IMR-90 (cell line): Measurements from ENCODE around the gene ATP1B1. TPM values are rescaled to one million over a fixed set of nuclear protein-coding genes. Genes with fewer than 3 reads are reported as not detected.

ENCODE experiments used
- ATAC-seq: fragments of 200-7000 bp; cut with Tn5 transposase; 2 replicates; pipeline ENCODE4 v1.9.1; 2020; ENCODE audit warnings: low read depth, mild to moderate bottlenecking, moderate library complexity
- BruUV-seq: library from RNA; stranded (reverse); fragments of 400-500 nt; replicated peaks from 2 replicates; lab custom pipeline; 2021; lab: Mats Ljungman, UMichigan
- CTCF ChIA-PET: fragments of 300-600 bp; formaldehyde crosslinking; extraction: SDS; loops from one replicate; lab custom pipeline; 2021; ENCODE audit warnings: antibody characterized with exemption; lab: Yijun Ruan, JAX
- POLR2A ChIA-PET: fragments of 300-600 bp; sonication (Branson Sonifier 250); formaldehyde crosslinking; loops from one replicate; lab custom pipeline; 2022; ENCODE audit warnings: antibody characterized with exemption; ENCODE audit not compliant: unreplicated experiment; lab: Charles Lee
- DNase-seq: peaks from one replicate; pipeline ENCODE4 v3.0.0; 2013
- H2AFZ ChIP-seq: replicated peaks from 2 replicates; pipeline ENCODE3; 2013; ENCODE audit warnings: low read length, mild to moderate bottlenecking; ENCODE audit not compliant: poor library complexity
- H2AK5ac ChIP-seq: 2 replicates; pipeline ENCODE4 v1.6.1; 2013; ENCODE audit warnings: low read depth, low read length, inconsistent platforms
- H2AK9ac ChIP-seq: replicated peaks from 2 replicates; pipeline ENCODE3; 2013; ENCODE audit warnings: mild to moderate bottlenecking, low read depth, low read length, moderate library complexity; ENCODE audit not compliant: poor library complexity
- H2BK120ac ChIP-seq: 2 replicates; pipeline ENCODE4 v1.6.1; 2013; ENCODE audit warnings: low read depth, low read length, inconsistent platforms
- H2BK15ac ChIP-seq: 3 replicates; pipeline ENCODE4 v1.6.1; 2013; ENCODE audit warnings: low read depth, low read length, inconsistent platforms
- H2BK20ac ChIP-seq: 2 replicates; pipeline ENCODE4 v1.6.1; 2013; ENCODE audit warnings: low read depth, mild to moderate bottlenecking, inconsistent platforms, low read length, moderate library complexity
- H2BK5ac ChIP-seq: 2 replicates; pipeline ENCODE4 v1.6.1; 2013; ENCODE audit warnings: mild to moderate bottlenecking, low read depth, low read length, inconsistent platforms; ENCODE audit not compliant: poor library complexity, severe bottlenecking
- H3K14ac ChIP-seq: replicated peaks from 2 replicates; pipeline ENCODE4 v1.6.1; 2013; ENCODE audit warnings: low read depth, low read length, inconsistent platforms
- H3K18ac ChIP-seq: 2 replicates; pipeline ENCODE4 v1.6.1; 2013; ENCODE audit warnings: low read depth, low read length, control low read depth
- H3K23ac ChIP-seq: 2 replicates; pipeline ENCODE4 v1.6.1; 2013; ENCODE audit warnings: low read depth, low read length, inconsistent platforms
- H3K27ac ChIP-seq: 2 replicates; pipeline ENCODE4 v1.5.1; 2013; ENCODE audit warnings: mild to moderate bottlenecking, control low read depth, low read length; ENCODE audit not compliant: insufficient read depth
- H3K27me3 ChIP-seq: 2 replicates; pipeline ENCODE4 v1.6.1; 2013; ENCODE audit warnings: low read length; ENCODE audit not compliant: control insufficient read depth, insufficient read depth
- H3K36me3 ChIP-seq: 2 replicates; pipeline ENCODE4 v1.6.1; 2013; ENCODE audit warnings: low read length, mixed read lengths; ENCODE audit not compliant: control insufficient read depth, insufficient read depth
- H3K4ac ChIP-seq: 2 replicates; pipeline ENCODE4 v1.6.1; 2013; ENCODE audit warnings: low read depth, low read length, inconsistent platforms
- H3K4me1 ChIP-seq: 2 replicates; pipeline ENCODE4 v1.6.1; 2013; ENCODE audit warnings: low read length, mixed read lengths; ENCODE audit not compliant: control insufficient read depth, insufficient read depth
- H3K4me2 ChIP-seq: 2 replicates; pipeline ENCODE4 v1.6.1; 2013; ENCODE audit warnings: low read depth, mild to moderate bottlenecking, control low read depth, low read length, moderate library complexity
- H3K4me3 ChIP-seq: 2 replicates; pipeline ENCODE4 v1.5.1; 2013; ENCODE audit warnings: low read depth, mild to moderate bottlenecking, control low read depth, low read length, moderate library complexity; ENCODE audit not compliant: insufficient read depth
- H3K56ac ChIP-seq: 2 replicates; pipeline ENCODE4 v1.6.1; 2013; ENCODE audit warnings: low read length, inconsistent platforms; ENCODE audit not compliant: insufficient read depth; ENCODE audit errors: extremely low read depth
- H3K79me1 ChIP-seq, 2 experiments: 2 replicates each; pipeline ENCODE4 v1.6.1; 2013; ENCODE audit warnings: low read length in 2 of 2, inconsistent platforms in 1 of 2, low read depth in 1 of 2
- H3K9ac ChIP-seq: 2 replicates; pipeline ENCODE4 v1.6.1; 2013; ENCODE audit warnings: low read depth, low read length, control low read depth
- H3K9me1 ChIP-seq: 2 replicates; pipeline ENCODE4 v1.6.1; 2013; ENCODE audit warnings: low read length, inconsistent platforms; ENCODE audit not compliant: insufficient read depth
- H3K9me3 ChIP-seq: 2 replicates; pipeline ENCODE4 v1.6.1; 2013; ENCODE audit warnings: low read length; ENCODE audit not compliant: control insufficient read depth, insufficient read depth
- H4K20me1 ChIP-seq: 2 replicates; pipeline ENCODE4 v1.6.1; 2013; ENCODE audit warnings: low read length, inconsistent platforms; ENCODE audit not compliant: insufficient read depth
- H4K5ac ChIP-seq: 2 replicates; pipeline ENCODE4 v1.6.1; 2013; ENCODE audit warnings: mild to moderate bottlenecking, low read depth, low read length, control low read depth
- H4K8ac ChIP-seq, 2 experiments: 2 replicates each; pipeline ENCODE4 v1.6.1; 2013; ENCODE audit warnings: low read depth in 2 of 2, low read length in 2 of 2, control low read depth in 1 of 2, inconsistent platforms in 1 of 2
- H4K91ac ChIP-seq: 2 replicates; pipeline ENCODE4 v1.6.1; 2013; ENCODE audit warnings: low read depth, low read length, inconsistent platforms; ENCODE audit not compliant: insufficient read depth
- BHLHE40 ChIP-seq: fragments of 150-350 bp; IDR thresholded peaks from 2 replicates; pipeline ENCODE4 v1.6.1; 2016; ENCODE audit warnings: mild to moderate bottlenecking, low read depth, low read length
- CEBPB ChIP-seq: IDR thresholded peaks from 2 replicates; pipeline ENCODE4 v1.6.1; 2012; ENCODE audit warnings: low read depth, low read length, improper control_type of control experiment
- CTCF ChIP-seq: conservative IDR thresholded peaks from 2 replicates; pipeline ENCODE4 v1.5.1; 2012; ENCODE audit warnings: mild to moderate bottlenecking, low read depth, low read length, improper control_type of control experiment
- ELK1 ChIP-seq: fragments of 150-350 bp; IDR thresholded peaks from 2 replicates; pipeline ENCODE4 v1.6.1; 2016; ENCODE audit warnings: low read depth, mild to moderate bottlenecking, low read length, moderate library complexity, borderline replicate concordance
- FOS ChIP-seq: fragments of 150-350 bp; IDR thresholded peaks from 2 replicates; pipeline ENCODE4 v1.6.1; 2016; ENCODE audit warnings: low read depth, low read length
- MAFK ChIP-seq: IDR thresholded peaks from 2 replicates; pipeline ENCODE4 v1.6.1; 2012; ENCODE audit warnings: low read depth, low read length, improper control_type of control experiment
- MAZ ChIP-seq: IDR thresholded peaks from 2 replicates; pipeline ENCODE4 v1.6.1; 2012; ENCODE audit warnings: low read depth, mild to moderate bottlenecking, low read length, improper control_type of control experiment, moderate library complexity, borderline replicate concordance
- MXI1 ChIP-seq: IDR thresholded peaks from 2 replicates; pipeline ENCODE4 v1.6.1; 2012; ENCODE audit warnings: low read depth, mild to moderate bottlenecking, low read length, moderate library complexity, borderline replicate concordance
- NFE2L2 ChIP-seq: fragments of 150-350 bp; IDR thresholded peaks from 2 replicates; pipeline ENCODE4 v1.6.1; 2016; ENCODE audit warnings: low read depth, mild to moderate bottlenecking, low read length
- POLR2A ChIP-seq: IDR thresholded peaks from 2 replicates; pipeline ENCODE4 v1.6.1; 2012; ENCODE audit warnings: mild to moderate bottlenecking, low read depth, low read length
- RAD21 ChIP-seq: IDR thresholded peaks from 2 replicates; pipeline ENCODE4 v1.6.1; 2012; ENCODE audit warnings: low read length, improper control_type of control experiment
- RCOR1 ChIP-seq: IDR thresholded peaks from 2 replicates; pipeline ENCODE4 v1.6.1; 2012; ENCODE audit warnings: mild to moderate bottlenecking, low read length, improper control_type of control experiment; ENCODE audit not compliant: insufficient replicate concordance
- RFX5 ChIP-seq: IDR thresholded peaks from 2 replicates; pipeline ENCODE4 v1.8.0; 2012; ENCODE audit warnings: low read depth, mild to moderate bottlenecking, low read length, moderate library complexity
- USF2 ChIP-seq: fragments of 150-350 bp; IDR thresholded peaks from 2 replicates; pipeline ENCODE4 v1.6.1; 2017; ENCODE audit warnings: mild to moderate bottlenecking, antibody characterized with exemption, low read length, low read depth
- WGBS, 2 experiments: methylation state at CpG; one replicate each; pipeline versions ENCODE4 v1.1.5 to v1.1.7; 2013; ENCODE audit warnings: missing lambda C conversion rate in 2 of 2; ENCODE audit not compliant: insufficient read length in 1 of 2; ENCODE audit errors: extremely low coverage in 2 of 2; 5-methylcytosine and 5-hydroxymethylcytosine counted together
- dilution Hi-C: fragments of 300-500 bp; cut with HindIII; formaldehyde crosslinking; loops from one replicate; pipeline ENCODE4 v1.14.3; 2018; ENCODE audit warnings: low sequenced_read_pairs; ENCODE audit not compliant: unreplicated experiment
- in situ Hi-C: fragments of 300-500 bp; cut with MboI; formaldehyde crosslinking; loops from 3 replicates; pipeline ENCODE4 v1.14.3; 2019; ENCODE audit warnings: low sequenced_read_pairs, inconsistent platforms, mixed read lengths
- intact Hi-C: fragments of 100-400 bp; cut with micrococcal nuclease; formaldehyde crosslinking; loops from 2 replicates; pipeline ENCODE4 v1.10.0; 2022
- polyA plus RNA-seq, 3 experiments: library from polyadenylated mRNA; depleted of rRNA; stranded (reverse); fragments of >200 nt; gene quantifications; 2 replicates each; pipeline ENCODE4 v1.2.3, GENCODE V29; 2012; ENCODE audit warnings: low replicate concordance in 1 of 3
- total RNA-seq: library from RNA; depleted of rRNA; stranded (reverse); fragments of >200 nt; gene quantifications from 2 replicates; pipeline ENCODE4 v1.2.3, GENCODE V29; 2012

ATP1B1 gene
- total and polyA plus RNA-seq, 2 of the 4 experiments (the other 2 are of a cell fraction) = 14.5 to 22.1 TPM

- no peaks in the 10 kb centered on the region for H3K79me1 ChIP-seq
These were observed 50.1 kb downstream of the ATP1B1 start for GRCh38 chr1:169156580-169156979.

More at GRCh38 chr1:169156580-169156979, 50.1 kb downstream of the ATP1B1 start:
- Histone ChIP-seq H2BK20ac (no peak overlapping the region), H3K27me3 (no peaks in the 10 kb centered on the region), H3K9me1 (no peaks in the 10 kb centered on the region; the same call in 1 of the 2 replicates), H3K4me2 (no peak overlapping the region), H2AK5ac (no peak overlapping the region), H4K8ac (no peak overlapping the region), H3K4ac (no peak overlapping the region), H4K20me1 (no peaks in the 10 kb centered on the region), H3K4me3 (no peak overlapping the region), H2AK9ac (no peak overlapping the region), H3K56ac (no peak overlapping the region), H3K9ac (no peak overlapping the region), H3K36me3 (no peaks in the 10 kb centered on the region), H2BK5ac (no peak overlapping the region), H3K23ac (no peak overlapping the region), H3K14ac (no peak overlapping the region), H3K9me3 (no peaks in the 10 kb centered on the region), H2BK15ac (no peak overlapping the region), H3K4me1 (no peaks in the 10 kb centered on the region), H2BK120ac (no peak overlapping the region), H2AFZ (no peak overlapping the region), H3K18ac (no peak overlapping the region), H3K27ac (no peak overlapping the region), H4K5ac (no peak overlapping the region), H4K91ac (no peak overlapping the region)
- dilution Hi-C loops = no loop called here
- DNase-seq (no peak), ATAC-seq (no peak)
- POLR2A ChIA-PET = no interaction called here
- CTCF ChIA-PET = no interaction called here
- TF ChIP-seq ELK1 (no peak), POLR2A (no peak), CTCF (no peak), MAFK (no peak), BHLHE40 (no peak), RCOR1 (no peak), RFX5 (no peak), RAD21 (no peak), NFE2L2 (no peak), MAZ (no peak), USF2 (no peak), FOS (no peak), MXI1 (no peak), CEBPB (no peak)
- WGBS, 2 experiments = no CpG with 5 or more reads among the region's 3 CpGs
- BruUV-seq = no TSS peak
- intact Hi-C loops = no loop called here
- in situ Hi-C loops = no loop called here
